Measurements from ENCODE around the gene ASS1.

GRCh38 chr9:130541533-130541932 lies 96.8 kb downstream of the ASS1 start:
- TF ChIP-seq POLR2A (IDR thresholded peaks at IDR 0.05) (no peak), CTCF (IDR thresholded peaks at IDR 0.05) (no peak), EP300 (IDR thresholded peaks at IDR 0.05; ENCODE audit: low read depth) (no peak), POLR2AphosphoS5 (IDR thresholded peaks at IDR 0.05) (no peak)

All from transverse colon (tissue), 4 donors.